Endothelial cell of umbilical vein (primary cell): ENCODE results near the gene MOBP.

ENCODE experiments used
- POLR2A ChIP-seq: IDR thresholded peaks from 2 replicates; pipeline ENCODE4 v1.6.1; 2012; ENCODE audit warnings: low read depth, mild to moderate bottlenecking, control low read depth, low read length
- TF ChIP-seq, protein P1 (sequence below), 2 donors: IDR thresholded peaks; 1 replicate in 1 of 2; 2 replicates in 1 of 2; pipeline ENCODE4 v1.5.1; 2011; ENCODE audit warnings: low read length in 2 of 2, mild to moderate bottlenecking in 2 of 2, moderate library complexity in 2 of 2, control low read depth in 1 of 2, inconsistent platforms in 1 of 2, low read depth in 1 of 2; ENCODE audit not compliant: insufficient read depth in 1 of 2; ENCODE audit errors: extremely low read depth in 1 of 2

DNA sequence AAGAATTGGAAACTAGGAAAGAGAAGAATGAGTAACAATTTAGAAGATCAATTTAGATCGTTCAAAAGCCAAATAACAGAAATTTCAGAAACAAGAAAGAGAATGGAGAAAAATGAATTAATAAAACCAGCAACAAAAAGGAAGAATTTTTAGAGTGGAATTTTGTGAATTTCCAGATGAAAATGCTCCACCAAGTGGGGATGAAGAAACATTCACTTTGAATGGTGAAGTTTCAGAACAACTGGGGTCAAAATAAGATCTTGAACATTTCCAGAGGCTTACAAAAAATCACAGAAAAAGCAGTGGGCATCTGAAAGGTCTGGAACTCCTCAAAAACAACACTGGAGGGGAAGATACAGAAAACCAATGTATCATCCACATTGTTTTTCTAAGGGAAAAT lies 4.2 kb upstream of the MOBP start:
- TF ChIP-seq, protein P1, sequence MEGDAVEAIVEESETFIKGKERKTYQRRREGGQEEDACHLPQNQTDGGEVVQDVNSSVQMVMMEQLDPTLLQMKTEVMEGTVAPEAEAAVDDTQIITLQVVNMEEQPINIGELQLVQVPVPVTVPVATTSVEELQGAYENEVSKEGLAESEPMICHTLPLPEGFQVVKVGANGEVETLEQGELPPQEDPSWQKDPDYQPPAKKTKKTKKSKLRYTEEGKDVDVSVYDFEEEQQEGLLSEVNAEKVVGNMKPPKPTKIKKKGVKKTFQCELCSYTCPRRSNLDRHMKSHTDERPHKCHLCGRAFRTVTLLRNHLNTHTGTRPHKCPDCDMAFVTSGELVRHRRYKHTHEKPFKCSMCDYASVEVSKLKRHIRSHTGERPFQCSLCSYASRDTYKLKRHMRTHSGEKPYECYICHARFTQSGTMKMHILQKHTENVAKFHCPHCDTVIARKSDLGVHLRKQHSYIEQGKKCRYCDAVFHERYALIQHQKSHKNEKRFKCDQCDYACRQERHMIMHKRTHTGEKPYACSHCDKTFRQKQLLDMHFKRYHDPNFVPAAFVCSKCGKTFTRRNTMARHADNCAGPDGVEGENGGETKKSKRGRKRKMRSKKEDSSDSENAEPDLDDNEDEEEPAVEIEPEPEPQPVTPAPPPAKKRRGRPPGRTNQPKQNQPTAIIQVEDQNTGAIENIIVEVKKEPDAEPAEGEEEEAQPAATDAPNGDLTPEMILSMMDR (IDR thresholded peaks at IDR 0.05; ENCODE audit: extremely low read depth in 1 of 2, insufficient read depth in 1 of 2, low read depth in 1 of 2, low read length in 2 of 2): no peak
- no peak for TF ChIP-seq POLR2A
